ENCODE data around the gene ELMO3. TPM values are rescaled to one million over a fixed set of nuclear protein-coding genes. Genes with fewer than 3 reads are reported as not detected.

ELMO3 gene
- total RNA-seq, 1 experiment from 2014 or later, result 45.8 TPM

DNA sequence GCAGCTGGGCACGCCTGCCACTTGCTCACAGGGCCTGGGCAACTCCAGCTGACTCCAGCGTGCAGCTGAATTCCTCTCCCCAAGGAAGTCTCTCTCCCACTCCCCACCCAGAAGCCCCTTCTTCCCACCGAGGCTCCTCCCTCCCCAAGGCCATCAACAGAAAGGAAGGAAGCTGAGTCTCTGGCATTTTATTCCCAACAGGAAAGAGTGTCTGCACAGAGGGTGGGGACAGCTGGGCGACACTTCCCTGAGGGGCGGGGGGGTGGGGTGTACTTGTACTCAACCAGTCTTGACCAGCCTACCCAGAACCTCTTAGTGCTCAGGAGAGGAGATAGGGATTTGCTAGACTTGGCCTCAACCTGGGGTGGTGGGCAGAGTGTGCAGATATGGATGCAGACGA, 8.9 kb upstream of the ELMO3 start, which contains the start of gene EXOC3L1:
Gene EXOC3L1 (minus strand): TSS at position 96 of the 400 bp plus-strand sequence. CDS start 460 bp downstream, outside the sequence.
- TF ChIP-seq SRF (IDR thresholded peaks at IDR 0.05; ENCODE audit: low read depth), result no peak
- intact Hi-C loops (cut with micrococcal nuclease), result no loop called here
- no TSS peak for BruUV-seq (replicated peaks)
- Histone ChIP-seq H3K9me3 (ENCODE audit: control insufficient read depth in 1 of 2, insufficient read depth in 1 of 2, low read depth in 1 of 2, low read length in 2 of 2) (no peaks in the 10 kb centered on the region), H3K4me2 (ENCODE audit: low read length) (no peak within 1 kb of the TSS), H2AFZ (ENCODE audit: low read depth, low read length, poor library complexity, severe bottlenecking) (no peak within 1 kb of the TSS), H3K9me2 (ENCODE audit: insufficient read depth) (no peaks in the 10 kb centered on the region), H3K79me2 (ENCODE audit: insufficient read depth, low read length) (peaks cover 34% of the 10 kb centered on the region), H4K20me1 (ENCODE audit: insufficient read depth) (no peaks in the 10 kb centered on the region), H3K4me3 (replicated peaks in 1 of 2; ENCODE audit: low read depth in 1 of 2, low read length in 2 of 2) (no peak within 1 kb of the TSS), H3K4me1 (ENCODE audit: control insufficient read depth in 1 of 2, insufficient read depth in 2 of 2, low read length in 2 of 2) (peaks cover 11 to 37% of the 10 kb centered on the region in 2 experiments; a peak in 3 of 4 replicates), H3K9ac (ENCODE audit: low read length) (no peak within 1 kb of the TSS), H3K27ac (ENCODE audit: low read depth, low read length) (no peak within 1 kb of the TSS), H3K27me3 (ENCODE audit: insufficient read depth, low read length) (no peaks in the 10 kb centered on the region), H3K36me3 (ENCODE audit: control insufficient read depth in 1 of 2, insufficient read depth in 2 of 2, low read length in 2 of 2) (peaks cover 11 to 20% of the 10 kb centered on the region in 2 experiments; a peak in 3 of 4 replicates)
- ChIA-PET CTCF (no interaction called here), RAD21 (ENCODE audit: low non-redundant PET in 1 of 2, low total read pairs in 2 of 2, uncharacterized antibody in 2 of 2, unreplicated experiment in 2 of 2) (no interaction called here), POLR2A (no interaction called here)
- DNase-seq (ENCODE audit: low read depth, low spot score), result no peak
- no peak for ATAC-seq

DNA sequence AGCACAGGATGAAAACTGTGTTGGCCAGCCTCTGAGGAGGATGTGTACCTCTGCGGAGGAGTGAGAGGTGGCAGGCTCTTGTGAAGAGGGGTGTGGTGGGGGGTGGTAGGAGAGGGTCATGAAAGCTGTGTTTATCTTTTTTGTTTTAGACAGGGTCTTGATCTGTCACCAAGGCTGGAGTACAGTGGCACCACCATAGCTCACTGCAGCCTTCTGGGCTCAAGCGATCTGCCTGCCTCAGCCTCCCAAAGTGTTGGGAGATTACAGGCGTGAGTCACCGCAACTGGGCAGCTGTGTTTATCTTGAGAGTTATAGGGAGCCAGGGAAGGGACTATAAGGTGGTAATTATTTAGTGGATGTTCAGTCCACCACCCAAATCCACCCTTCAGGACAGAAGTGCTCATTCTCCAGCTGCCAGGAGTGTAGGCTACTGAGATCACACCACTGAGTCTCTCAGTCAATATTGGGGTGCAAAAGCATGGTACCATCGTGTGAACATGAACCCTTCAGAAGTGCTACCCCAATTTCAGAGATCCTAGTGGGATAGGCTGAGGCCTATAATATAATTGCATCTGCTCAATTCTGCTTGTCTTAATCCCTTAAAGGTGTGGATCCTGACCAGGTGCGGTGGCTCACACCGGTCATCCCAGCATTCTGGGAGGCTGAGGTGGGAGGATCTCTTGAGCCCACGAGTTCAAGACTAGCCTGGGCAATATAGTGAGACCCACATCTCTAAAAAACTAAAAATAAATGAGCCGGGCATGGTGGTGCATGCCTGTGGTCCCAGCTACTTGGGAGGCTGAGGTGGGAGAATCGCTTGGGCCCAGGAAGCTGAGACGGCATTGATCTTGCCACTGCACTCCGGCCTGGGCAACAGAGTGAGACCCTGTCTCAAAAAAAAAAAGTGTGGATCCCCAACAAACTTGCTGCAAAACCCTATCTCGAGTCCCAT, 8.2 kb upstream of the ELMO3 start:
- H3K36me3 ChIP-seq (ENCODE audit: control insufficient read depth in 1 of 2, insufficient read depth in 2 of 2, low read length in 2 of 2), result peaks cover 15 to 27% of the 10 kb centered on the region in 2 experiments; a peak in 3 of 4 replicates
- no peaks in the 10 kb centered on the region for H3K27me3 ChIP-seq (ENCODE audit: insufficient read depth, low read length)
- peaks cover 41% of the 10 kb centered on the region for H3K79me2 ChIP-seq (ENCODE audit: insufficient read depth, low read length)
- H3K9me2 ChIP-seq (ENCODE audit: insufficient read depth), result no peaks in the 10 kb centered on the region
- ATAC-seq (no peak), DNase-seq (ENCODE audit: low read depth, low spot score) (no peak)
- POLR2A ChIA-PET, result no interaction called here
- RAD21 ChIA-PET (ENCODE audit: low non-redundant PET in 1 of 2, low total read pairs in 2 of 2, uncharacterized antibody in 2 of 2, unreplicated experiment in 2 of 2), result no interaction called here
- no peaks in the 10 kb centered on the region for H4K20me1 ChIP-seq (ENCODE audit: insufficient read depth)
- H3K4me3 ChIP-seq (replicated peaks in 1 of 2; ENCODE audit: low read depth in 1 of 2, low read length in 2 of 2), result no peak overlapping the region
- BruUV-seq (replicated peaks), result no TSS peak
- H3K27ac ChIP-seq (ENCODE audit: low read depth, low read length), result no peak overlapping the region
- intact Hi-C loops (cut with micrococcal nuclease), result no loop called here
- no peak overlapping the region for H2AFZ ChIP-seq (ENCODE audit: low read depth, low read length, poor library complexity, severe bottlenecking)
- TF ChIP-seq POLR2A (IDR thresholded peaks at IDR 0.05; ENCODE audit: borderline replicate concordance, extremely low read depth, insufficient read depth, insufficient read length) (no peak), CEBPB (IDR thresholded peaks at IDR 0.05; ENCODE audit: low read depth) (no peak), EGR1 (IDR thresholded peaks at IDR 0.05; ENCODE audit: low read depth) (no peak), SP1 (IDR thresholded peaks at IDR 0.05; ENCODE audit: low read depth) (no peak), YY1 (IDR thresholded peaks at IDR 0.05; ENCODE audit: extremely low read depth, insufficient replicate concordance, low read depth, low read length) (no peak), JUND (IDR thresholded peaks at IDR 0.05) (no peak), CBX3 (IDR thresholded peaks at IDR 0.05; ENCODE audit: low read depth) (no peak), EZH2 (IDR thresholded peaks at IDR 0.05) (no peak), ZNF274 (IDR thresholded peaks at IDR 0.05; ENCODE audit: low read depth, low read length) (no peak)
- TF ChIP-seq, protein P1, sequence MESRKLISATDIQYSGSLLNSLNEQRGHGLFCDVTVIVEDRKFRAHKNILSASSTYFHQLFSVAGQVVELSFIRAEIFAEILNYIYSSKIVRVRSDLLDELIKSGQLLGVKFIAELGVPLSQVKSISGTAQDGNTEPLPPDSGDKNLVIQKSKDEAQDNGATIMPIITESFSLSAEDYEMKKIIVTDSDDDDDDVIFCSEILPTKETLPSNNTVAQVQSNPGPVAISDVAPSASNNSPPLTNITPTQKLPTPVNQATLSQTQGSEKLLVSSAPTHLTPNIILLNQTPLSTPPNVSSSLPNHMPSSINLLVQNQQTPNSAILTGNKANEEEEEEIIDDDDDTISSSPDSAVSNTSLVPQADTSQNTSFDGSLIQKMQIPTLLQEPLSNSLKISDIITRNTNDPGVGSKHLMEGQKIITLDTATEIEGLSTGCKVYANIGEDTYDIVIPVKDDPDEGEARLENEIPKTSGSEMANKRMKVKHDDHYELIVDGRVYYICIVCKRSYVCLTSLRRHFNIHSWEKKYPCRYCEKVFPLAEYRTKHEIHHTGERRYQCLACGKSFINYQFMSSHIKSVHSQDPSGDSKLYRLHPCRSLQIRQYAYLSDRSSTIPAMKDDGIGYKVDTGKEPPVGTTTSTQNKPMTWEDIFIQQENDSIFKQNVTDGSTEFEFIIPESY (IDR thresholded peaks at IDR 0.05; ENCODE audit: extremely low read depth, insufficient replicate concordance, low read length), result no peak
- peak overlapping the region; percentile 95; the same call in 1 of the 2 replicates for H3K4me2 ChIP-seq (ENCODE audit: low read length)
- peaks cover 11 to 30% of the 10 kb centered on the region in 2 experiments; a peak in 3 of 4 replicates for H3K4me1 ChIP-seq (ENCODE audit: control insufficient read depth in 1 of 2, insufficient read depth in 2 of 2, low read length in 2 of 2)
- H3K9ac ChIP-seq (ENCODE audit: low read length), result no peak overlapping the region
- H3K9me3 ChIP-seq (ENCODE audit: control insufficient read depth in 1 of 2, insufficient read depth in 1 of 2, low read depth in 1 of 2, low read length in 2 of 2), result no peaks in the 10 kb centered on the region
- CTCF ChIA-PET, result no interaction called here

Data from HCT116 (cell line).